Keratinocyte (primary cell): ENCODE measurements around the gene DRD3. TPM values are rescaled to one million over a fixed set of nuclear protein-coding genes. Genes with fewer than 3 reads are reported as not detected.

Experiments used
- DNase-seq: peaks from one replicate; pipeline ENCODE4 v3.0.0-alpha.2; 2011; ENCODE audit warnings: low read depth, missing footprints, low spot score
- FAIRE-seq: peaks from 2 replicates; lab custom pipeline; 2011; peaks lifted over from hg19 to GRCh38; lab: Jason Lieb, UNC
- H2AFZ ChIP-seq: 2 replicates; pipeline ENCODE4 v1.6.0; 2012; ENCODE audit warnings: low read length, control low read depth, inconsistent platforms; ENCODE audit not compliant: control insufficient read depth
- H3K27ac ChIP-seq: 2 replicates; pipeline ENCODE4 v1.5.1; 2011; ENCODE audit warnings: low read length; ENCODE audit not compliant: control insufficient read depth, insufficient read depth
- H3K27me3 ChIP-seq: 3 replicates; pipeline ENCODE4 v1.6.0; 2011; ENCODE audit warnings: low read length; ENCODE audit not compliant: control insufficient read depth, insufficient read depth; ENCODE audit errors: extremely low read depth
- H3K36me3 ChIP-seq, 2 experiments: 2 replicates in 1 of 2; 3 replicates in 1 of 2; pipeline ENCODE4 v1.5.1; 2011; ENCODE audit warnings: low read length in 2 of 2, mild to moderate bottlenecking in 1 of 2; ENCODE audit not compliant: control insufficient read depth in 2 of 2, insufficient read depth in 2 of 2; ENCODE audit errors: extremely low read depth in 1 of 2
- H3K4me1 ChIP-seq: 3 replicates; pipeline ENCODE4 v1.5.1; 2011; ENCODE audit warnings: low read length; ENCODE audit not compliant: control insufficient read depth, insufficient read depth; ENCODE audit errors: extremely low read depth
- H3K4me2 ChIP-seq: 3 replicates; pipeline ENCODE4 v1.6.0; 2011; ENCODE audit warnings: low read depth, low read length; ENCODE audit not compliant: control insufficient read depth, insufficient read depth; ENCODE audit errors: extremely low read depth
- H3K4me3 ChIP-seq, 3 experiments: fragments of 200-600 bp in 1 of 3; sonication (generic) in 1 of 3; 2 replicates in 2 of 3; 3 replicates in 1 of 3; pipeline ENCODE4 v1.5.1; 2011 to 2016; ENCODE audit warnings: low read length in 3 of 3, mild to moderate bottlenecking in 3 of 3, control low read depth in 2 of 3, inconsistent platforms in 1 of 3, low read depth in 1 of 3, mixed read lengths in 1 of 3, mixed run types in 1 of 3, moderate library complexity in 1 of 3; ENCODE audit not compliant: control insufficient read depth in 2 of 3, insufficient read depth in 2 of 3; ENCODE audit errors: extremely low read depth in 1 of 3
- H3K79me2 ChIP-seq: 2 replicates; pipeline ENCODE4 v1.6.0; 2012; ENCODE audit warnings: low read length; ENCODE audit not compliant: control insufficient read depth, insufficient read depth
- H3K9ac ChIP-seq: 3 replicates; pipeline ENCODE4 v1.6.0; 2011; ENCODE audit warnings: low read length; ENCODE audit not compliant: control insufficient read depth, insufficient read depth; ENCODE audit errors: extremely low read depth
- H3K9me1 ChIP-seq: 3 replicates; pipeline ENCODE4 v1.6.0; 2011; ENCODE audit warnings: low read length; ENCODE audit not compliant: control insufficient read depth, insufficient read depth; ENCODE audit errors: extremely low read depth
- H3K9me3 ChIP-seq: 2 replicates; pipeline ENCODE4 v1.5.1; 2012; ENCODE audit warnings: low read depth, low read length; ENCODE audit not compliant: control insufficient read depth
- H4K20me1 ChIP-seq: 3 replicates; pipeline ENCODE4 v1.6.0; 2011; ENCODE audit warnings: low read length; ENCODE audit not compliant: control insufficient read depth, insufficient read depth; ENCODE audit errors: extremely low read depth
- CTCF ChIP-seq, 3 experiments: IDR thresholded peaks in 1 of 3; conservative IDR thresholded peaks in 1 of 3; optimal IDR thresholded peaks in 1 of 3; 2 replicates in 2 of 3; 3 replicates in 1 of 3; pipeline versions ENCODE3 to v1.5.1; 2011; ENCODE audit warnings: low read length in 3 of 3, mild to moderate bottlenecking in 3 of 3, moderate library complexity in 2 of 3, control low read depth in 1 of 3, inconsistent platforms in 1 of 3; ENCODE audit not compliant: insufficient read depth in 2 of 3; ENCODE audit errors: extremely low read depth in 1 of 3
- EZH2 ChIP-seq: IDR thresholded peaks from one replicate; pipeline ENCODE4 v1.6.1; 2012; ENCODE audit warnings: inconsistent platforms, mild to moderate bottlenecking, low read length, moderate library complexity
- dilution Hi-C: fragments of 300-500 bp; cut with MboI; formaldehyde crosslinking; loops from one replicate; pipeline ENCODE4 v1.7.0; 2020; ENCODE audit warnings: low sequenced_read_pairs; ENCODE audit not compliant: extremely low pct_ligation_motif_present
- polyA plus RNA-seq, 5 experiments: library from polyadenylated mRNA; depleted of rRNA in 3 of 5; stranded (reverse) in 3 of 5; stranded (forward) in 1 of 5; unstranded in 1 of 5; fragments of >200 nt; gene quantifications; 1 replicate in 1 of 5; 2 replicates in 3 of 5; 3 replicates in 1 of 5; pipeline versions ENCODE4 v1.2.1 to v1.2.3, GENCODE V29; 2011 to 2012; ENCODE audit warnings: missing spikeins in 2 of 5, low read depth in 1 of 5, low replicate concordance in 1 of 5

Gene DRD3
- polyA plus RNA-seq, 1 donor (not counting 4 experiments of a cell fraction or from before 2014, with no cell fraction given): not detected

- no peak for TF ChIP-seq EZH2
- no peak for TF ChIP-seq CTCF (optimal IDR thresholded peaks at IDR 0.05 in 1 of 3, IDR thresholded peaks at IDR 0.05 in 1 of 3, conservative IDR thresholded peaks at IDR 0.05 in 1 of 3; ENCODE audit: extremely low read depth in 1 of 3, insufficient read depth in 2 of 3, low read length in 3 of 3)
- no peak overlapping the region for H3K9ac ChIP-seq
- dilution Hi-C loops: no loop called here
- no peak for FAIRE-seq
- H4K20me1 ChIP-seq: no peaks in the 10 kb centered on the region
- no peak for DNase-seq
- H3K27ac ChIP-seq: no peak overlapping the region
- no peaks in the 10 kb centered on the region for H3K9me1 ChIP-seq
- H2AFZ ChIP-seq: no peak overlapping the region
- no peak overlapping the region for H3K4me3 ChIP-seq
- H3K79me2 ChIP-seq: no peaks in the 10 kb centered on the region
- H3K36me3 ChIP-seq: no peaks in the 10 kb centered on the region
- H3K27me3 ChIP-seq: no peaks in the 10 kb centered on the region
- no peak overlapping the region for H3K4me2 ChIP-seq
- H3K4me1 ChIP-seq: no peaks in the 10 kb centered on the region
- H3K9me3 ChIP-seq: no peaks in the 10 kb centered on the region
These were observed 40.9 kb upstream of the DRD3 start for GRCh38 chr3:114219741-114220140.

- H3K79me2 ChIP-seq: no peaks in the 10 kb centered on the region
- no peak for DNase-seq
- H3K27ac ChIP-seq: no peak overlapping the region
- FAIRE-seq: no peak
- no peak overlapping the region for H3K9ac ChIP-seq
- no peaks in the 10 kb centered on the region for H3K9me3 ChIP-seq
- no peaks in the 10 kb centered on the region for H3K4me1 ChIP-seq
- H3K9me1 ChIP-seq: no peaks in the 10 kb centered on the region
- H4K20me1 ChIP-seq: no peaks in the 10 kb centered on the region
- H3K27me3 ChIP-seq: no peaks in the 10 kb centered on the region
- TF ChIP-seq EZH2: no peak
- TF ChIP-seq CTCF (optimal IDR thresholded peaks at IDR 0.05 in 1 of 3, IDR thresholded peaks at IDR 0.05 in 1 of 3, conservative IDR thresholded peaks at IDR 0.05 in 1 of 3; ENCODE audit: extremely low read depth in 1 of 3, insufficient read depth in 2 of 3, low read length in 3 of 3): no peak
- dilution Hi-C loops: no loop called here
- no peak overlapping the region for H3K4me3 ChIP-seq
- H2AFZ ChIP-seq: no peak overlapping the region
- H3K4me2 ChIP-seq: no peak overlapping the region
- H3K36me3 ChIP-seq: no peaks in the 10 kb centered on the region
These were observed 39.8 kb upstream of the DRD3 start for GRCh38 chr3:114218578-114219185.
